Airway epithelial cell (primary cell): ENCODE measurements around the gene CPT1C. TPM values are rescaled to one million over a fixed set of nuclear protein-coding genes. Genes with fewer than 3 reads are reported as not detected.

Experiments used
- total RNA-seq: library from RNA; depleted of rRNA; stranded (reverse); fragments of >200 nt; gene quantifications from 2 replicates; pipeline ENCODE4 v1.2.3, GENCODE V29; 2015

CPT1C gene
- 0.33 and 2.1 TPM in 2 replicates for total RNA-seq

GRCh38 chr19:49690656-49691242 is at the start of gene CPT1C:
Gene CPT1C (plus strand): TSS chr19:49691116. CDS start chr19:49692253, 1,137 bp downstream.

GRCh38 chr19:49641688-49642491 is 49.0 kb upstream of the CPT1C start, which contains the start of gene SCAF1:
Gene SCAF1 (plus strand): TSS chr19:49642209. CDS start chr19:49645027, 2,818 bp downstream.

GRCh38 chr19:49665351-49666119 is 25.4 kb upstream of the CPT1C start, which contains the start of the genes BCL2L12 and IRF3:
Gene BCL2L12 (plus strand): TSS chr19:49665933. CDS start chr19:49666693, 760 bp downstream.
Gene IRF3 (minus strand): TSS chr19:49665857. CDS start chr19:49664838, 1,019 bp downstream.

GRCh38 chr19:49677231-49677900 is 13.6 kb upstream of the CPT1C start, which contains the start of gene PRMT1:
Gene PRMT1 (plus strand): TSS chr19:49677271. CDS start chr19:49677281, 10 bp downstream.

GRCh38 chr19:49689133-49690078 is 1.5 kb upstream of the CPT1C start, which contains the start of gene ADM5:
Gene ADM5 (plus strand): TSS chr19:49689594. CDS start chr19:49689838, 244 bp downstream.

GRCh38 chr19:49763230-49763629 is 72.3 kb downstream of the CPT1C start, which contains the start of gene TSKS:
Gene TSKS (minus strand): TSS chr19:49763306. CDS start chr19:49763247, 59 bp downstream.

Other genes starting within 250 kb of the CPT1C start
- gene SLC17A7, start 249.6 kb upstream of the CPT1C start, total RNA-seq: 0.14 TPM in 1 of 2 replicates, not detected in the other
- 96.7 and 106 TPM in 2 replicates for gene PIH1D1, start 239.3 kb upstream of the CPT1C start, total RNA-seq
- gene ALDH16A1, start 237.9 kb upstream of the CPT1C start, total RNA-seq: 37.9 and 44.0 TPM in 2 replicates
- gene FLT3LG, start 216.9 kb upstream of the CPT1C start, total RNA-seq: 0.46 and 0.49 TPM in 2 replicates
- gene RPL13A, start 203.5 kb upstream of the CPT1C start, total RNA-seq: 3,198 and 3,252 TPM in 2 replicates
- 4,387 and 4,926 TPM in 2 replicates for gene RPS11, start 194.7 kb upstream of the CPT1C start, total RNA-seq
- gene FCGRT, start 178.5 kb upstream of the CPT1C start, total RNA-seq: 23.0 and 27.2 TPM in 2 replicates
- 2.3 and 4.7 TPM in 2 replicates for gene RCN3, start 163.1 kb upstream of the CPT1C start, total RNA-seq
- gene NOSIP, start 110.6 kb upstream of the CPT1C start, total RNA-seq: 57.1 and 61.2 TPM in 2 replicates
- 7.6 and 10.0 TPM in 2 replicates for gene PRRG2, start 109.8 kb upstream of the CPT1C start, total RNA-seq
- 7.2 and 10.9 TPM in 2 replicates for gene PRR12, start 99.9 kb upstream of the CPT1C start, total RNA-seq
- 33.0 and 49.2 TPM in 2 replicates for gene RRAS, start 51.0 kb upstream of the CPT1C start, total RNA-seq
- gene SCAF1, start 48.9 kb upstream of the CPT1C start, total RNA-seq: 37.4 and 48.1 TPM in 2 replicates
- gene IRF3, start 25.3 kb upstream of the CPT1C start, total RNA-seq: 78.1 and 95.4 TPM in 2 replicates
- gene BCL2L12, start 25.2 kb upstream of the CPT1C start, total RNA-seq: 24.6 and 27.9 TPM in 2 replicates
- 236 and 309 TPM in 2 replicates for gene PRMT1, start 13.8 kb upstream of the CPT1C start, total RNA-seq
- gene ADM5, start 1.5 kb upstream of the CPT1C start, total RNA-seq: 2.0 and 2.1 TPM in 2 replicates
- gene TSKS, start 72.2 kb downstream of the CPT1C start, total RNA-seq: 0.19 TPM in 1 of 2 replicates, not detected in the other
- gene AP2A1, start 75.9 kb downstream of the CPT1C start, total RNA-seq: 130 and 131 TPM in 2 replicates
- 13.7 and 18.7 TPM in 2 replicates for gene FUZ, start 122.2 kb downstream of the CPT1C start, total RNA-seq
- gene MED25, start 127.2 kb downstream of the CPT1C start, total RNA-seq: 22.1 and 34.8 TPM in 2 replicates
- 66.8 and 71.9 TPM in 2 replicates for gene PTOV1, start 160.0 kb downstream of the CPT1C start, total RNA-seq
- gene PNKP, start 176.5 kb downstream of the CPT1C start, total RNA-seq: 57.2 and 59.7 TPM in 2 replicates
- gene AKT1S1, start 186.2 kb downstream of the CPT1C start, total RNA-seq: 26.8 and 40.6 TPM in 2 replicates
- 13.0 and 15.0 TPM in 2 replicates for gene TBC1D17, start 186.6 kb downstream of the CPT1C start, total RNA-seq
- not detected in 2 replicates for gene IL4I1, start 205.8 kb downstream of the CPT1C start, total RNA-seq
- gene ATF5, start 238.1 kb downstream of the CPT1C start, total RNA-seq: 6.5 and 11.1 TPM in 2 replicates
- 36.3 and 42.0 TPM in 2 replicates for gene NUP62, start 238.4 kb downstream of the CPT1C start, total RNA-seq